ENCODE data around the gene HINT3.

DNA sequence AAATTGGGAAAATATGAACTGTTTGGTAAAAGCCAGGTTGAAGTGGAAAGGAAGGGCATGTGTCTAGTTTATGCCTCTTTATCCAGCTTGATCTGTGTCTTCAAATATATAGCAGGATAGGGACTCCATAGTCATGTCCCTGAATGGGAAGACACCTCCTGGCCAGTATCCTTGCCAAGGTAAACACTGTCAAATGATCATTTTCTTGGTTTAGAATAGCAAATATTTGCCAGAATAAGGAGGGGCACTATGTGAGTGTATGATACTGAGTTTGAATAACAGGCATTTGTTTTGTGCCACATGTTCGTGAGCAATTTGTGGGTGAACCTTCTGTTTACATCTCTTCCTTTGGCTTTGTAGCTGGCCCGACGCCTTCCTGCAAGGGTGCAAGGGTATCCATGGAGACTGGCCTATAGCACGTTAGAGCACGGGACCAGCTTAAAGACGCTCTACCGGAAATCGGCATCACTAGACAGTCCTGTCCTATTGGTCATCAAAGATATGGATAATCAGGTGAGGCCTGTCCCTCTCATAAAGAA lies 34.2 kb upstream of the HINT3 start:
- TF ChIP-seq, protein P1, sequence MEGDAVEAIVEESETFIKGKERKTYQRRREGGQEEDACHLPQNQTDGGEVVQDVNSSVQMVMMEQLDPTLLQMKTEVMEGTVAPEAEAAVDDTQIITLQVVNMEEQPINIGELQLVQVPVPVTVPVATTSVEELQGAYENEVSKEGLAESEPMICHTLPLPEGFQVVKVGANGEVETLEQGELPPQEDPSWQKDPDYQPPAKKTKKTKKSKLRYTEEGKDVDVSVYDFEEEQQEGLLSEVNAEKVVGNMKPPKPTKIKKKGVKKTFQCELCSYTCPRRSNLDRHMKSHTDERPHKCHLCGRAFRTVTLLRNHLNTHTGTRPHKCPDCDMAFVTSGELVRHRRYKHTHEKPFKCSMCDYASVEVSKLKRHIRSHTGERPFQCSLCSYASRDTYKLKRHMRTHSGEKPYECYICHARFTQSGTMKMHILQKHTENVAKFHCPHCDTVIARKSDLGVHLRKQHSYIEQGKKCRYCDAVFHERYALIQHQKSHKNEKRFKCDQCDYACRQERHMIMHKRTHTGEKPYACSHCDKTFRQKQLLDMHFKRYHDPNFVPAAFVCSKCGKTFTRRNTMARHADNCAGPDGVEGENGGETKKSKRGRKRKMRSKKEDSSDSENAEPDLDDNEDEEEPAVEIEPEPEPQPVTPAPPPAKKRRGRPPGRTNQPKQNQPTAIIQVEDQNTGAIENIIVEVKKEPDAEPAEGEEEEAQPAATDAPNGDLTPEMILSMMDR (IDR thresholded peaks at IDR 0.05): no peak
- TF ChIP-seq POLR2A (IDR thresholded peaks at IDR 0.05): no peak

All from heart left ventricle (tissue), 13 donors.